Inflammatory macrophage (primary cell): ENCODE results near the gene TNFAIP8L3.
"Not testable (repeated sequence)": the region's sequence is repeated elsewhere in the genome, so short reads cannot be mapped to it uniquely, and the experiment has no call there.

ENCODE experiments used
- DNase-seq, 2 donors: peaks; one replicate each; pipeline ENCODE4 v3.0.0-alpha.2; 2020 to 2022

The TNFAIP8L3 gene

DNA sequence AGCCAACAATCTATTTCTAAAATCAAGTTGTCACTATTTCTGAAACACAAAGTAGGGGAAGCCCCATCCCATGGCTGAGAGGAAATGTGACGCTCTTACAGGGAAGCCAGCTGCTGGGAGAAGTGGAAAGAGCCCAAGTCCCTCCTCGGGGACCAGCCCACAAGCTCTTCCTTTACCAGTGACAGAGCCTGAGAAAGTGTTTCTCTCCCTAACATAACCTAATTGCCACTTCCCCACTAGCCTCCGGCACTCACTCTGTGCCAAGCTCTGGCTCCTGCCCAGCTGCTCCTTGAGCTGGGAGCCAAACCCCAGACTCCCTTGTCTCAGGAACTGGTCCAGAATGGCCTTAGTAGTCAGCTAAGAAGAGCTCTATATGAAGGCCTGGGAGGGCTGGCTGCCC, 42.9 kb downstream of the TNFAIP8L3 start:
- peak; percentile 53 to 68 for DNase-seq

- DNase-seq, result peak; percentile 5 to 28
These were observed 45.6 kb downstream of the TNFAIP8L3 start for GRCh38 chr15:51049081-51049480.

DNA sequence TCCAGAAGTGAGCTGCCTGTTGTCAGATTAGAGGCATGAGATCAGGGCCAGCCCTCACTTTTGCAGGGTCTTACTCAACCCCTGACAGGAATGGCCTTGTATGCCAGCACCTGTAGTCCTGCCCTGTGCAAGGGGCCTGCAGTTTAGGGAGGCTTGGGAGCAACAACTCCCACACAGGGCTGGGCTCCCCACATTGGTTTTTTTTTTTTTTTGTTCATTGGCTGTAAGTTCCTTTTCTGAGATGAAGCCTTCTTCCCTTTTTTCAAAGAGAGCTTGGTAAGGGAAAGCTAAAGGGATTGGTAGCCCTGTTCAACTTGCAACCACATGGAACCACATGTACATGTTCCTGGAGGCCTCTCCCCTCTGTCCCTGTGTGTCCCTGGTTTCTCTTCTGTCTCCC, 46.4 kb downstream of the TNFAIP8L3 start:
- DNase-seq, result peak; percentile 72 to 75

DNA sequence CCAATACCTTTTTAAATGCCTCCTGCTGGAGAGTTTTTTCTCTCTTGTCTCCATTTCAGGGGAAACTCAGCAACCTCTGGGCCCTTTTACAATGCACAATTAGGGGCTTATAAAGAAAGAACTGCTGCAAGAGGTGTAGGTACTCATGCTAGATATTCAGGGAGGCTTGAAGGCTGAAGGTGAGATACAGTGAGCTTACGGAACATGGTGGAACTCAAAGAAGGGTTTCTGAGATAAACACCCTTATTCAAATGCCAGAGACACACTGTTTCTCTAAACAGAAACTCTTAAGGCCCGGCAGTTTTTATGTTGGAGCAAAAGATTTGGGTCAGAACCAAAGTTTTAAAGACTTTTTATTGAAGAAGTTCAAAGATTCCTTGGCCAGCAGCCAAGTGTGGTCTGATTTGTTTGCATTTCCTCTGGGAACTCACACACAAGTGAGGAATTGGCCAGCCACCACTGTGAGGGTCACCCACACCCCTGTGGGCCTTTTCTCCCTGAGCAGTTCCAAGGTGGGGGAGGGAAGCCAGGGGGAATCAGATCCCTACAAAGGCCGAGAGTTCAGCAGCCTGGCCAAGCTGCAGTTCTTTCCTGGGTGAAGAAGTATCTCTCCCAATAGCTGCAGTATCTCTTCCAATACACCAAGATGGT, 47.8 kb downstream of the TNFAIP8L3 start:
- DNase-seq, result no peak

GRCh38 chr15:51046016-51046415, 48.7 kb downstream of the TNFAIP8L3 start:
- DNase-seq, result no peak

GRCh38 chr15:51044037-51044727, 50.5 kb downstream of the TNFAIP8L3 start:
- DNase-seq, result no peak

DNA sequence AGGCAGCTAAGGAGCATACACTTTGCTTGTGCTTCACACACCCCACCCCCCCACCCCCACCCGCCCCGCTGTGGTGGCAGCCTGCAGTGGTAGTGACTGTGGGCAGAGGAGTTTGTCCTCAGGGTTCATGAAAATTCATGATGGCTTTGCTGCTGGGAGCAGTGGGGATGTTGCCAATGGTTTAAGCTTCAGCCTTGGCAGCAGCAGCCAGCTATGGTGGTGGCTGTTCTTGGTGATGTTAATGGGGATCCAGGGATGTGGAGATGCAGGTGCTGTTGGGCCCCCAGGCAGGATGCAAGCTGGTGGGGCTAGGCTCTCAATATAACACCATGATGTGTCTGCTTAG, 55.8 kb downstream of the TNFAIP8L3 start:
- DNase-seq, result no peak

DNA sequence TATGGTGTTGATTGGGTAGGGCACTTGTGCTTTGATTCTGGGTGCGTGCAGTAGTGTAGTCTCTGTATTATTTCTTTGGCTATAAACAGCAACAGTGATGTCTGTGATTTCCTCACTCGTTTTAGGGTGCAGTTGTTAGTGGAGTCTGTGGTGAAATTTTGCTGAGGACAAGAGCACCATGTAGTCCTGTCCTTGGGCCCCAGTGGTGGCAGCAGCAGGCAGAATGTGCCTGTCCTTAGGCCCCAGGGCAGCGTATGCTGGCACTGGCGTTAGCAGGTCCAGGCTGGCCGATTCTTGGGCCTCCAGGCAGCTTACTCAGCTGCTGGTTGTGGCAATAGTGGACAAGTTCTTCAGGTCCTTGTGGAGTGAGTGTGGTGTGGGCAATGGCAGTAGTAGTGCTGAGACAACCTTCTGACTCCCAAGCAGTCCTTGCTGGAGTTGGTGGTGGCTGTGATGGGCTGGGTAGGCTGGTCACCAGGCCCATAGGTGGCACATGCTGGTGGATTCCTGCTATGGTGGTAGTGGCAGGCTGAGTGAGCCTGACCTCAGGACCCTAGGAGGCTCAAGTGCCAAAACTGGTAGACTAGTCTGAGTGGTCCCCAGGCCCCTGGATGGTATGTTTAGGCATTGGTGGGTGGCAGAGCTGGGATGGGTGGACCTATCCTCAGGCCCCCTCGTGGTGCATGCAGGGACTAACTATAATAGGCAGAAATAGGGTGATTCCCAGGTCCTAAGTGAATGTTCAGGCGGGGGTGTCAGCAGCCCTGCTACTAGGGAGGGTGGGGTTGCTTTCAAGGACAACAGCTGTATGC, 56.3 kb downstream of the TNFAIP8L3 start:
- DNase-seq, result no peak

DNA sequence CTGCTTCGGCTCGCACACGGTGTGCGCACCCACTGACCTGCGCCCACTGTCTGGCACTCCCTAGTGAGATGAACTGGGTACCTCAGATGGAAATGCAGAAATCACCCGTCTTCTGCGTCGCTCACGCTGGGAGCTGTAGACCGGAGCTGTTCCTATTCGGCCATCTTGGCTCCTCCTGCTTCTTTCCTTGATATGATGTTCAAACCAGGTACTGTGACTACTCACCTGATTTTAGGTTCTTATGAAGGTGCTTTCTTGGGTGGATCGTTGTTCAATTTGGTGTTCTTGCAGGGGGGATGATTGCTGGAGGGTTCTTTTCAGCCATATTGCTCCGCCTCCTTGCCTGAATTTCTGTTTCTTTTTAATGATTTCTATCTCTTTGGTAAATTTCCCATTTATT, 57.2 kb downstream of the TNFAIP8L3 start:
- DNase-seq, result not testable (repeated sequence)

DNA sequence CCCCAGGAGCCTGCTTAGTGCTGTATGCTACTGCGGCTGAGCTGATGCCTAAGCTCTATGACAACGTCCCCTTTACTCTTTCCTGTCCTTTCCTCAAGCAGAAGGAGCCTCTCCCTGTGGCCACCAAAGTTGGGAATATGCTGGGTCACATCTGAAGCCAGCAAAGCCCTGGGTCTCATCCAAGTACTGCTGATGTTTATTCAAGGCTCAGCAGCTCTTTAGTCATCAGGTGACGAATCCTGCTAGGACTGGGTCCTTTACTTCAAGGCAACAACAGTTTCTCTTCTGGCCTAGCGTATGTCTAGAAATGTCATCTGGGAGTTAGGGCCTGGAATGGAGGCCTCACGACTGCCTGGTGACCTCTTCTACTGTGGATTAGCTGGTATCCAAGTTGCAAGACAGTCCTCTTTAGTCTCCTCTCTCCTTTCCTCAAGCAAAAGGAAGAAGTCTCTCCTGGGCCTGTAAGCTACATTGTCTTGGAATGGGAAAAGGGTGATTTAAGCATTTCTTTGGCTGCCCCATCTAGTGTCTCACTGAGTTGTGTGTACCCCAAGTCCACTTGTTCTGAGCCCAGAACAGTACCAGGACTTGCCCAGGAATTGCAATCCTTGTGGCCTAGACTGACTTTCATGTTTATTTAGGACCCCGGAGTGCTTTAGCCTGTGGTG, 63.9 kb downstream of the TNFAIP8L3 start:
- no peak for DNase-seq

DNA sequence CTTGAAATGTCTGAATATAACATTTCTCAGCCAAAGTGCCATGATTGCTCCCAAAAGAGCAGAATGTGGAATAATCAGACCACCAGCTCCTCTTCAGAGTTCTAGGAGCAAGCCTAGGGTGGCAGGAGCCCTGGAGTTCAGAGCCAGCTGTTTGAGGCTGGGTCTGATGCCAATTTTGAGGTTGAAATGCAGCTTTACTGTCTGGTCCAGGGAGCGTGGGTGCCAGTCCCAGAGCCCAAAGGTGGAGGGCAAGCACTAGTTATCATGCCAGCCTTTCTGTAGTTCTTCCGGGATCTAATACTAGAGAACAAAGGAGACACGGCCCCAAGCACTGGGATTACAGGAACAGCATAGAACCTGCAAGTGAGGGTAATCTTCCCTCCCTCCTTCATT, 69.3 kb downstream of the TNFAIP8L3 start:
- DNase-seq, result no peak

DNA sequence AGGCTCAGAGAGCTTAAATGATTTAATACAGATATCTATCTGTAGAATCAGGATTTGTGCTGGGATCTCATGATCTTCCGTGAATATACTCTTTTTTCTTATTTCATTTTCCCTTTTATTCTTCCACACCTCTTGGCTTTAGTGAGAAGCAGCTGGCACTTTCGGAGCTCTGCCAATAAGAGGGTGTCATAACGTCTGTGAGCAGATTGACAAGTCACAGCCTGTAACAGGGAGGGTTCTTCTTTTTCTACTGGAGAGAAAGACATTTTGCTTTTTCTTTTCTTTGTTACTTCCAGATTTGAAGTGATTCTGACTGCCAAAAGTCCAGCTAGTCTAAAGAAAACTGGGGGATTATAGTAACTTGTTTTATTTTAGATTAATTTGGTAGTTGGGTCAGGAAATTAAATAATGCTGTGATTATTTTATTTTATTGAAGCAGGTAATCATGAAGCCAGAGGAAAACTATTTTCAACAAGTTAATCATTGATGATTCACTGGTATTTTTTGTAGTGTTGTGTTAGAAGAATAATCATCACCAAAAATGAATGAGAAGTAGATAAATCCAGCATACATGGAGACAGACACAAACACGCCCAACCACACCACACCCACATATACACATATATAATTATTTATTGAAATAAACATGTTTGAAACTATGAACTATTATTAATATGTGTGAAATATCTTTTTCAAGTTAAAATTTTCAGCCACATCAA, 69.8 kb downstream of the TNFAIP8L3 start:
- DNase-seq, result no peak

DNA sequence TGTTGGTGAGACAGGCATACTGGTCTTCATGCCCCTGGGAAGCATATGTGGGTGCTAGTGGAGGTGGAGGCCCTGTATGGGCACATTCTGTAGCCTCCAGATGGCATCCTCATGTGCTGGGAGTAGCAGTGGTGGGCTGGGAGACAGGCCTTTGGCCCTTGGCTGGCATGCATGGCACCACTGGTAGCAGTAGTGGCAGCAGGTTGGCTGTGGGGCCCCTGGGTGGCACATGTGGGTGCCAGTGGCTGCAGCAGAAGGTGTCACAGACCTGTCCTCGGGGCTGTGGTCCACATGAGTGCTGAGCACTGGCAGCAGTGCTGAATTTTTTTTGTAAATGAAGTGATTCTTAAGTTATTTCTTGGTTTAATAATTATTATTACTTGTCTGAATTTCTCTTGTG, 71.2 kb downstream of the TNFAIP8L3 start:
- no peak for DNase-seq

DNA sequence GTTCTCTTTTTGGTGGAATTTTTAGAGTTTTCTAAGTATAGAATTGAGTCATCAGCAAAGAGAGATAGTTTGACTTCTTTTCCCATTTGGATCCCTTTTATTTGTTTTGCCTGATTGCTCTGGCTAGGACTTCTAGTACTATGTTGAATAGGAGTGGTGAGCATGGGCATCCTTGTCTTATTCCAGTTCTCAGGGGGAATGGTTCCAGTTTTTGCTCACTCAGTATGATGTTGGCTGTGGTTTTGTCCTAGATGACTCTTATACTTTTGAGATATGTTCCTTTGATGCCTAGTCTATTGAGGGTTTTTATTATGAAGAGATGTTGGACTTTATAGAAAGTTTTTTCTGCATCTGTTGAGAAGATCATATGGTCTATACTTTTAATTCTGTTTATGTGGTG, 72.5 kb downstream of the TNFAIP8L3 start:
- no peak for DNase-seq

DNA sequence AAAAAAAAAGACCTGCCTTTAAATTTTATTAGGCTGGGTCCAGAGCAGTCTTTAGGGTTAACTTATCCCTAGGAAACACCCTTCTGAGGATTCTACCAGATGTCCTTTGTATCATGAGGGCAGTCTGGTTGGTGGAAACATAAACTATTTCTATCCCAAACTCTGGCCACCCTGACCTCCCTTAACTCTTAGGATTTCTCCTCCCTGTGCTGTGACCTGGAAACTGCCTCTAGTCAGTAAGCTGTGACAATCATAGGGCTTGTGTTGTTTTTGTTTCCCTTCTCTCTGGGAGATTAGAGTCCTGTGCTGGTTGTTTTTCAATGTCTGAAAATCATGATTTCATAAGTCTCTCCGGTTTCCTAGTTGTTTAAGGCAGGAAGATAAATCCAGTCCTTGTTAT, 78.1 kb downstream of the TNFAIP8L3 start:
- no peak for DNase-seq

DNA sequence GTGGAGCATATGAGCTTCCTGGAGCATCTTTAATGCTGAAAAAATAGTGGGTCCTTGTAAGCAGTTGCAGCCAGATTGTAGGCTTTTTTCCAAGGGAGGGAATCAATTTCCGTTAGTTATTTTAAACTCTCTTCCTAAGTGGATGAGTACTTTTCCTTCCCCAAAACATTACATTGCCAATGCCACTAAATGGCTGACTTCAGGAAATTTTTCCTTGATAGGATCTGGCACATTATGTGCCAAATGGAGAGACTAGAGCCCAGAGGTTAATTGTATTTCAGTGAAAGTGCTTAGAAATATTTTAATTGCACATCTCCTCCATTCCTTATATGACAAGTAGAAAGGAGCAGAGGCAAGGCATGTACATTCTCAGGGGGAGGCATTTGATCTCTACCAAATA, 83.5 kb downstream of the TNFAIP8L3 start:
- DNase-seq, result no peak

DNA sequence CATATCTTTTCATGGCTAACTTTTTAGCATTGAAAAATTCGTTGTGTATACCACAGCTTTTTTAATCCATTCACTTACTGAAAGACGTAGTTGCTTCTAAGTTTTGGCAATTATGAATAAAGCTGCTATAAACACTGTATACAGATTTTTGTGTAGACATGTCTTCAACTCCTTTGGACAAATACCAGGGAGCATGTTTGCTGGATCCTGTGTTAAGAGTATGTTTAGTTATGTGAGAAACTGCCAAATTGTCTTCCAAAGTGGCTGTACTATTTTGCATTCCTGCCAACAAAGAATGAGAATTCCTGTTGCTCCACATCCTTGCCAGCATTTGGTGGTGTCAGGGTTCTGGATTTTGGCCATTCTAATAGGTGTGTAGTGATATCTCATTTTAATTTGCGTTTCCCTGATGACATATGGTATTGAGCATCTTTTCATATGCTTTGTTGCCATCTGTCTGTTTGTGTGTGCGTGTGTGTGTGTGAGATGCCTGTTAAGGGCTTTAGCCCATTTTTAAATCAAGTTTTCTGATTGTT, 87.5 kb downstream of the TNFAIP8L3 start:
- no peak for DNase-seq
